GM10248 (cell line): ENCODE data around the gene SHPK.
A peak's percentile ranks its signal among the peaks of the same experiment; 100 is the strongest.

Experiments
- CTCF ChIA-PET: fragments of 300-600 bp; sonication (Branson Sonifier 250); formaldehyde crosslinking; extraction: SDS; loops from one replicate; lab custom pipeline; 2021; ENCODE audit warnings: antibody characterized with exemption; lab: Yijun Ruan, JAX
- POLR2A ChIA-PET: fragments of 350-650 bp; sonication (Branson Sonifier 250); formaldehyde crosslinking; extraction: SDS; loops from one replicate; lab custom pipeline; 2020; ENCODE audit warnings: antibody characterized with exemption; lab: Yijun Ruan, JAX
- DNase-seq: peaks from one replicate; pipeline ENCODE4 v3.0.0; 2012; ENCODE audit errors: extremely low spot score
- TF ChIP-seq, protein P1 (sequence below): IDR thresholded peaks from 2 replicates; pipeline ENCODE4 v1.5.1; 2012; ENCODE audit warnings: mild to moderate bottlenecking, low read depth; ENCODE audit errors: extremely low read depth, missing control alignments, control extremely low read depth

SHPK gene

DNA sequence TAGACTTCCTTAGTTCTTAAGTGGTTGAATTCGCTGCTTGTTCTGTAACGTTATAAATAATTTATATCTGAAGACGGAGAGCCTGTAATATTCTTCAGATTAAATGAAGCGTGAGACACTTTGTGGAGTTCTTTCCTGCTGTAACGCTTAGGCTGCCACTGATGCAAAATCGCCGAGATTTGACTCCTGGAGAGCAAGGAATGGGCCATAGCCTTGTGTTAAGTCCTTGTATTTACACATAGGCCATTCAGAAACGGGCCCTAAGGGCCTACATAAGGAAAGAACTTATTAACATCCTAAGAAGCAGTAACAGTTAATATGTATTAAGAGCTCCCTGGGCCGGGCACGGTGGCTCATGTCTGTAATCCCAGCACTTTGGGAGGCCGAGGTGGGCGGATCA, 33.5 kb upstream of the SHPK start:
- ChIA-PET POLR2A (no interaction called here), CTCF (interaction anchor here (1.0 kb wide), 2 partner anchors 23 to 68 kb away, joined by 3 to 4 read pairs; no protein-coding TSS in a partner anchor)
- TF ChIP-seq, protein P1, sequence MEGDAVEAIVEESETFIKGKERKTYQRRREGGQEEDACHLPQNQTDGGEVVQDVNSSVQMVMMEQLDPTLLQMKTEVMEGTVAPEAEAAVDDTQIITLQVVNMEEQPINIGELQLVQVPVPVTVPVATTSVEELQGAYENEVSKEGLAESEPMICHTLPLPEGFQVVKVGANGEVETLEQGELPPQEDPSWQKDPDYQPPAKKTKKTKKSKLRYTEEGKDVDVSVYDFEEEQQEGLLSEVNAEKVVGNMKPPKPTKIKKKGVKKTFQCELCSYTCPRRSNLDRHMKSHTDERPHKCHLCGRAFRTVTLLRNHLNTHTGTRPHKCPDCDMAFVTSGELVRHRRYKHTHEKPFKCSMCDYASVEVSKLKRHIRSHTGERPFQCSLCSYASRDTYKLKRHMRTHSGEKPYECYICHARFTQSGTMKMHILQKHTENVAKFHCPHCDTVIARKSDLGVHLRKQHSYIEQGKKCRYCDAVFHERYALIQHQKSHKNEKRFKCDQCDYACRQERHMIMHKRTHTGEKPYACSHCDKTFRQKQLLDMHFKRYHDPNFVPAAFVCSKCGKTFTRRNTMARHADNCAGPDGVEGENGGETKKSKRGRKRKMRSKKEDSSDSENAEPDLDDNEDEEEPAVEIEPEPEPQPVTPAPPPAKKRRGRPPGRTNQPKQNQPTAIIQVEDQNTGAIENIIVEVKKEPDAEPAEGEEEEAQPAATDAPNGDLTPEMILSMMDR, result no peak
- DNase-seq, result no peak

DNA sequence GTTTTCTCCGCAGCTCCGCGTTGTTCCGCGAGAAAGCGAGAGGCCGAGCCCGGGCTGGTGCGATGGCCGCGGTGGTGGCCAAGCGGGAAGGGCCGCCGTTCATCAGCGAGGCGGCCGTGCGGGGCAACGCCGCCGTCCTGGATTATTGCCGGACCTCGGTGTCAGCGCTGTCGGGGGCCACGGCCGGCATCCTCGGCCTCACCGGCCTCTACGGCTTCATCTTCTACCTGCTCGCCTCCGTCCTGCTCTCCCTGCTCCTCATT, 33.0 kb upstream of the SHPK start:
- no peak for DNase-seq
- TF ChIP-seq, protein P1, result no peak
- ChIA-PET POLR2A (no interaction called here), CTCF (interaction anchor here (1.0 to 2.5 kb wide), 3 partner anchors 23 to 177 kb away, joined by 3 to 5 read pairs (median 3); partner anchors contain the start of genes CTNS, NCBP3 and SHPK)

DNA sequence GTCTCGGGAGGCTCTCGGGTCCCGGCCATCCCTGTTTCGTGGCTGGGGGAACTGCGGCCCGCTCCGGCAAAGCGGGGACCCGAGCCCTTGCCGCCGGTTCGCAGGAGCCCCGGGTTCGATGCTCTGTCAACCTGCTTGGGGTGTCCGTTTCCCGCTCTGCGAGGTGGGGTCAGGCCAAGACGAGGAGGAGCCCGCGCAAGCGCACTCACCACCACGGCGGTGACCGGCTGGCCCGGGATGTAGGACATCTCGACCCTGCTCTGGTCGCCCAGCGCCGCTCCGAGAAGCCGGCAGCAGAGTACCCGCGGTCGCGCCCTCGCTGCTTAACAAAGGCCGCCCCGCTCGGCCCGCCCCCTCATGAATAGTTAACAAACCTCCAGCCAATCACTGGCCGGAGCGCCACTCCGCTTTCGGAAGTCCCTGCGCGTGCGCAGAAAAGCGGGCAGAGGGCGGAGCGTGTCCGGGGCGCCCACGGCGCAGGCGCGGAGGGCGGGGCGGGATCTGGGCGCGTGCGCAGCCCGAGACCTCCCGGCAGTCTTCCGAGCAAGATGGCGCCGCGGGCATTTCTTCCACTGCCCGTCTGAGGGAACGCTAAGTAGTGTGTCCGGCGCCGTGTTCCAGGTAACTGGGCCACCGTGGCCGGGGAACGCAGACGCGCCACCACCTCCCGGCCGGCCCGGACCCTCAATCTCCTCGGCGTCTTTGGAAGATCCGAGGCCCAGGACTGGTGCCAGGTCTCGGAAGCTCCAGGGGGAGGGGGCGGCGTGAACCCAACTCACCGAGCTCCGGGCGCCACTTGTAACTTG, 32.4 kb upstream of the SHPK start, which contains the start of the genes EMC6 and TAX1BP3:
Gene EMC6 (plus strand): TSS at position 534 of the 806 bp plus-strand sequence. CDS start 335 bp downstream, outside the sequence.
Gene TAX1BP3 (minus strand): TSS at position 300 of the 806 bp plus-strand sequence. CDS start 52 bp downstream, at position 248.
- TF ChIP-seq, protein P1, result no peak
- ChIA-PET POLR2A (no interaction called here), CTCF (interaction anchor here (0.9 to 2.5 kb wide), 4 partner anchors 22 to 178 kb away, joined by 3 to 5 read pairs (median 3); partner anchors contain the start of genes CTNS, NCBP3 and SHPK)
- peak; percentile 100 for DNase-seq

DNA sequence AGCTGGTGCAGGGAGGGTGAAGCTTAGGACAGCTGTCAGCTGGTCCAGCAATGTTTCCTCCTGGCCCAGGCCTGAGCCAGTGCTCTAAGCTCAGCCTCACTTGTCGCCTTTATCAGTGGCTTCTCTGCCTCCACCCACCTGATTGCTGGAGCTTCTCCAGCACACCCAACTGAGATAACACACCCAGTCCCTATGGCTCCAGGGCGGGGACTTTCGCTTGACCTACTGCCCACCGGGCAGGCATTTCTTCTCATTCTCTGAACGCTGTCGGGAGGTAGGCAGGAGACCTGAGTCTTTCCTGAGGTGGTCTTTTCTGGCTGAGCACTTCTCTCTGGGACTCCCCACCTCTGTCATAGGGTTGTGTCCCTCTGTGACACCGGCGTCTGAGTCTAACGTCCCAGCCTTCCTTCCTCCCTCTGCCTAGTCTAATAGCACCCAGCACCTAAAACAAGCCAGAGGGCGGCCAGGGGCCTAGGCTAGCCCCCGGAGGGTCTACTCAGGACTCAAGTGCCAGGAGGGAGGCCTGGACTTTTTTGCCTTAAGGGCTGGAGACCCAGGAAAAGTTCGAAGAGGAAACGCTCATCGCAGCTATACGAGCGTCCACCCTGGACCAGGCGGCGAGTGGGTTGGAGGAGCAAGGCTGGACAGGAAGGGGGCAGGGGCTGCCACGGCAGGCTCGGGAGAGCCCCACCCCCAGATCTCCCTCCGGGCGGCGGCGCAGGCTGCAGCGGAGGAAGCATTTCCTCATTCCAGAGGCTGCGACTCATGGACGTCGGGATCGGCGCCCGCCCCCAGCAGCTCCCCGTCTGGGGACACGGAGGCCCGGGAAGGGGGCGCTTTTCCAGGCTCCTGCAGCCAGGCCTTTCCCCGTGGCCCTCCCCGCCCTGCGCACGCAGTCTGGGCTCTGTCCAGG, 31.6 kb upstream of the SHPK start:
- TF ChIP-seq, protein P1, result no peak
- POLR2A ChIA-PET, result no interaction called here
- no peak for DNase-seq
- CTCF ChIA-PET, result interaction anchor here (0.9 to 2.5 kb wide), 6 partner anchors 15 to 179 kb away, joined by 3 to 5 read pairs (median 3); partner anchors contain the start of genes CTNS, NCBP3 and SHPK

DNA sequence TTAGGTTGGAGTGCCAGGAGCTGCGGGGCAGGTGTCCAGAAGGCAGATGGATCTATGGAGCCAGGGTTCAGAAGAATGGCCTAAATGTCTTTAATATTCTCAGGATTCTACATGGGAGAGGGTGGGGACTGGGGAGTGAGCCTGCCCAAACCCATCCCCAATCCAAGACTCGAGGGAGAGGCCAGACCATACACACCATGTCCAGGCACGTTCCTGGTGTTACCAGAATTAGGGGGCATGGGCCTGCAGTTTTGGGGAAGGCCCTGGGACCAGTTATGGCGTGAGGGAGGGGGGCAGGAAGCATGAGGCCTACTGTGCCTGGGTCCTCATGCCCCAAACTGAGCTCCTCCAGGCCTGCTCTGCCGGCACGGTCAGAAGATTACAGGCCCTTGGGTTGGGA, 30.5 kb upstream of the SHPK start:
- ChIA-PET POLR2A (interaction anchor here (0.6 kb wide), 1 partner anchor 29 kb away, joined by 3 read pairs; no protein-coding TSS in a partner anchor), CTCF (interaction anchor here (1.1 kb wide), 2 partner anchors 16 to 28 kb away, joined by 3 to 4 read pairs; no protein-coding TSS in a partner anchor)
- TF ChIP-seq, protein P1, result no peak
- no peak for DNase-seq

DNA sequence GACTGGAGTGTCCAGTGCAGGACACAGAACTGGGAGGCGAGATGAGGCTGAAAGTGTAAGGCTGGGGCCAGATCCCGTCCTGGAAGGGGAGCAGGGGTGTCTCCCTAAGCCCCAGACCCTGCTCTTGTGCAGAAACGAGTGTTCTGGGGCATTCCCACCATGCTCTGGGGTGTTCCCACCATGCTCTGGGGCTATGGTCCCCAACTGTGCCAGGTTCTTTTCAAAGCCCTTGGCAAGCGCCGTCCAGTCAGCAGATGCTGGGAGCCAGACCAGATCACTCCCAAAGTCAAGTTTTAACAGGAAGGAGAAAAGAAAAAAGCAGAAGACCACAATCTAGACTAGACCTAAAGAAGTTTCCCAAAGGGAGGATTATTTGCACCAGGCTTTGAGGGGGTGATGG, 29.8 kb upstream of the SHPK start:
- DNase-seq, result no peak
- ChIA-PET POLR2A (no interaction called here), CTCF (no interaction called here)
- TF ChIP-seq, protein P1, result no peak
